Measurements from ENCODE around the gene PTPRN2.

Gene PTPRN2

GRCh38 chr7:158011941-158012340 is 575.7 kb downstream of the PTPRN2 start:
- no peak for DNase-seq (ENCODE audit: low read depth)

- no peak for DNase-seq (ENCODE audit: low read depth)
Measured at GRCh38 chr7:158010961-158011693, 576.5 kb downstream of the PTPRN2 start.

GRCh38 chr7:158009886-158010285 is 577.7 kb downstream of the PTPRN2 start:
- no peak for DNase-seq (ENCODE audit: low read depth)

- no peak for DNase-seq (ENCODE audit: low read depth)
Measured at GRCh38 chr7:158008267-158008666, 579.4 kb downstream of the PTPRN2 start.

- DNase-seq (ENCODE audit: low read depth), result no peak
Measured at GRCh38 chr7:158007697-158008257, 579.8 kb downstream of the PTPRN2 start.

GRCh38 chr7:158006841-158007696 is 580.6 kb downstream of the PTPRN2 start:
- DNase-seq (ENCODE audit: low read depth), result no peak

- DNase-seq (ENCODE audit: low read depth), result no peak
Measured at GRCh38 chr7:158005531-158005930, 582.1 kb downstream of the PTPRN2 start.

GRCh38 chr7:158004123-158004490 is 583.5 kb downstream of the PTPRN2 start:
- no peak for DNase-seq (ENCODE audit: low read depth)

GRCh38 chr7:158003441-158004122 is 584.0 kb downstream of the PTPRN2 start:
- DNase-seq (ENCODE audit: low read depth), result no peak

GRCh38 chr7:158002486-158003080 is 585.0 kb downstream of the PTPRN2 start:
- DNase-seq (ENCODE audit: low read depth), result no peak

GRCh38 chr7:158001621-158002320 is 585.9 kb downstream of the PTPRN2 start:
- DNase-seq (ENCODE audit: low read depth), result no peak

- DNase-seq (ENCODE audit: low read depth), result no peak
Measured at GRCh38 chr7:158001003-158001402, 586.6 kb downstream of the PTPRN2 start.

- no peak for DNase-seq (ENCODE audit: low read depth)
Measured at GRCh38 chr7:158000160-158000559, 587.5 kb downstream of the PTPRN2 start.

GRCh38 chr7:157998884-157999552 is 588.6 kb downstream of the PTPRN2 start:
- no peak for DNase-seq (ENCODE audit: low read depth)

- no peak for DNase-seq (ENCODE audit: low read depth)
Measured at GRCh38 chr7:157997471-157997870, 590.2 kb downstream of the PTPRN2 start.

GRCh38 chr7:157997080-157997440 is 590.6 kb downstream of the PTPRN2 start:
- DNase-seq (ENCODE audit: low read depth), result no peak

GRCh38 chr7:157996359-157997079 is 591.1 kb downstream of the PTPRN2 start:
- no peak for DNase-seq (ENCODE audit: low read depth)

GRCh38 chr7:157995815-157996214 is 591.8 kb downstream of the PTPRN2 start:
- no peak for DNase-seq (ENCODE audit: low read depth)

- no peak for DNase-seq (ENCODE audit: low read depth)
Measured at GRCh38 chr7:157994319-157994718, 593.3 kb downstream of the PTPRN2 start.

GRCh38 chr7:157993406-157994105 is 594.1 kb downstream of the PTPRN2 start:
- no peak for DNase-seq (ENCODE audit: low read depth)
